Amygdala (tissue), 56 donors: ENCODE measurements around the gene HEATR9.

Experiments used
- DNase-seq, 56 donors: peaks; one replicate each; lab custom pipeline; 2025; lab: John Stamatoyannopoulos, UW

The HEATR9 gene

GRCh38 chr17:35816723-35817122 lies 52.0 kb downstream of the HEATR9 start:
- no peak for DNase-seq

DNA sequence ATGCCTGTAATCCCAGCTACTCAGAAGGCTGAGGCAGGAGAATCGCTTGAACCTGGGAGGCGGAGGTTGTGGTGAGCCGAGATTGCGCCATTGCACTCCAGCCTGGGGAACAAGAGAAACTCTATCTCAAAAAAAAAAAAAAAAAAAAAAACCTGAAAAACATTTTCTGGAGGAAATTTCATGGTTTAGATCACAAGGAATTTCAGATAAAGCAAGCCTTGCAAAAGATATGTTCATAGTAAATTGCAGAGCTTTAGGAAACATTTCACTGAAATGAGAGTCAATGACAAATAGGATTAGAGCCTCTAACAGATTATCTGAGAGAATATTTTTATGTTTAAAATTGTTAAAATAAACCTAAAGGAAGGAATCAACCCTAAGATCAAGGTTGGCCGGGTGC lies 56.2 kb downstream of the HEATR9 start:
- DNase-seq = no peak

DNA sequence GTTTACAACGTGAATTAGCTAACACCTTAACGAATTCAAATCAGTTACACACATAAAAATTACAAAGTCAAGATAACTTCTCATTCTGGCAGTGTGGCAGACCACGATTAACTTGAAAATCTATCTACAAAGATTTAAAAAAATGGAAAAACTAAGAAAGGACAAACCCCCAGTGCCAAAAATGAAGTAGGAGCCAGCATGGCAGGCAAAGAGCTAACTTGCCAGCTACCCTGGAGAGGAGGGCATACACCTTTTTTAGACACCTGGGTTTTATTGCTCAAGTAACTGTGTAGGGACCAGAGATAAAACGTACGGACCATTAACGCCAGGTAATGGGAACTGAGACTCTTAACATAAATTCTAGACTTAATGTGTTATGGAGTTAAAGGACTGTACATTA lies 56.9 kb downstream of the HEATR9 start:
- no peak for DNase-seq

DNA sequence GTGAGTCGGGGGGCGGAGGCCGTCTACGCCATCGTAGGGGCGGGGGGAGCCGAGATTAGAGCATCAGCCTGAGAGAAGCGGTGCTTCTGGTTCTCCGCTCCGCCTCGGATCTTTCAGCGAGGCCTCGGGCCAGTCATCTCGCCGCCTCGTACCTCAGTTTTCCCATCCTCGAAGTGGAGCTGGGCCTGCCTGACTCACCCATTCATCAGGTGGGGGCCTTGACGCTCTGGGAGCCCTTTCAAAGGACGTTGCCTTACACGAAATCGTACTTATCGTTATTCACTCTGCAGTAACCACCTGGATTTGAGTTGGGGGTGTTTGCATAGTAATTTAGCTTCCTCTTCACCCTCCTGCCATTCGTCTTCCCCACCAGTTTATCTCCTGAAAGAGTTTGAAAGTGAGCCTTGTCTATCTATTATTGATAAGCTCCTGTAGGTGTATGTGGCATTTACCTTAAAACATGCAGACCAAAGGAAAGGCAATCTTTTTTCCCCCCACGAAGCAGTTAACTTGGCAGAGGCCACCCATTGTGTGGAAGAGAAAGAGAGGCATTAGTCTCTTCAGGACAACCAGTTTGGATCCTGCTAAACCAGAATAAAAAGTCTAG lies 58.7 kb downstream of the HEATR9 start:
- DNase-seq = peak in 3 of 56 donors; percentile 51 to 73 (median 68)

DNA sequence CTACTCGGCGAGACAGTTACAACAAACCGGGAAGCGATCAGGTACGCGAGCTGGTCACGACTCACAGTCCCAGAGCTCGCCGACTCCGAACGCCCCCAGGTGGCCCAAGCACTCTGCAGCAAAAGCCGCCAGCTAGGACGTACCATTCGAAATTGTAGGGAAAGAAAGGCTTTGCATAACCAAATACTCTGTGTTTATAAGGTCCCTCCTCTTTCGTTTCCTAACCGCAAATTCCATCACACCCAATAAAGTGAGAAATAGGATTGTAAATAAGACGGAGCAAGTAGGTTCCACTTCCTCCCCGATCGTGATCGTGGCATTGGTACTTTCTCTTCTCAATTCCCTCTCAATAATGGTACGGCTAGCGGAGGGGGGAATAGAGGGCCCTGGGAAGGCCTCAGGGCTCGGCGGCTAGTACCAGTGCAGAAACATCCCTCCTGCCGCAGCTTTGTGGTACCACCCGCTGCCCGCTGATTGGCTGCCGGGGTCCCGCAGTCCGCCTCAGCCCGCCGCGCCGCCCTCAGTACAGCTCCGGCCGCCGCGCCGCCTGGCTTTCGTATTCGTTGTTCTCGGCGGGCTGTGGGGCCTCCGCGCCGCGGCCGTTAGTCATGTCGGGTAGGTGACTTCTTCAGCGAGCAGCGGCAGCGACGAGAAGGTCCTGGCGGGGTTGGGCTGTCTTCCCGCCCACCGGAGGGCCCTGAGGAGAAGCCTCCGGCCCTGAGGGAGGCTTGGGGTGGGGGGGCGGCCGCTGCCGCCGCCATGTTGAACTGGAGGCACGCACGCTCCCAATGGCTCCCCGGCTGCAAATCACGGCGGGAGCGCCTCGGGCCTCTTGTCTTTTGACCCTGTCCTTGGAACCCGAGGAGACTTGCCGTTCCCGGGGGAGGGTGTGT lies 59.5 kb downstream of the HEATR9 start, which contains the start of gene TAF15:
TSS of gene TAF15 (plus strand) at position 523 of the 893 bp plus-strand sequence. CDS start at position 609, 86 bp downstream.
- peak; percentile 58 to 98 (median 94) for DNase-seq

- no peak for DNase-seq
Observed at GRCh38 chr17:35808240-35808961, 60.3 kb downstream of the HEATR9 start.

DNA sequence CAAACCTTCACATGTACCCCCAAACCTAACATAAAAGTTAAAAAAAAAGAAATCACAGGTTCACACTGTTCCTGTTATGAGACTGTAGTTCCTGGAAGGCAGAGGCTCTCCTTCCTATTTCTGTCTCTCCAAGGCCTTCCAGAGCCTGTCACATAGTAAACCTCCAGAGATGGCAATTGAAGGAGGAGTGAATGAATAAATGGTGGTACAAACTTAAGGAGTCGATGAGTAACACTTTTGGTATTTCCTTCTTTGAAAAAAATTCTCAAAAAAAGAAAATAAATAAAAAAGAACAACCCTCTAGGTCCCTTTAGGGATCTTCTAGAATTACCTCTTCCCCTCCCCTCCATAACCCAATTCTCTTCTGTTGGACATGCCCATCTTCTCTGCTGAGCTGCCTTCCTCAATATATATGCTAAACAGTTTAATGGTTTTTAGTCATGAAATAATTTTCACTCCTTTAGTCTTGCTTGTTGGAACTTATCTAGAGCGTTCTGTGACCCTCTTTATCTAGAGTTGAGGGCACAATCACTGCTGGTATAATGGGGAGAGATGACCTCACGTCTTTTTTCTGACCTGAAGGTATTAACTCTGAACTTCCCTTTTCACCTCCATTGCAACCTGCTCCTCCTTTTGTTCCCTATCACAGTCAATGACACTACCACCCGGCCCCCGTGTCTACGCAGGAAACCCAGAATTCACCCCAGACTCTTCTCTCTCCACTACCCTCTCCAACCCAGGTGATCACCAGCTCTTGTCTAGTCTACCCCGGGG lies 61.1 kb downstream of the HEATR9 start:
- DNase-seq = no peak
